ENCODE results near the gene VSIG10L2. TPM values are rescaled to one million over a fixed set of nuclear protein-coding genes. Genes with fewer than 3 reads are reported as not detected.

VSIG10L2 gene
- total RNA-seq (2022; extraction: Qiagen RNA extraction; ENCODE audit: low read depth) = 0.01 TPM in 1 of 5 replicates, not detected in the others

DNA sequence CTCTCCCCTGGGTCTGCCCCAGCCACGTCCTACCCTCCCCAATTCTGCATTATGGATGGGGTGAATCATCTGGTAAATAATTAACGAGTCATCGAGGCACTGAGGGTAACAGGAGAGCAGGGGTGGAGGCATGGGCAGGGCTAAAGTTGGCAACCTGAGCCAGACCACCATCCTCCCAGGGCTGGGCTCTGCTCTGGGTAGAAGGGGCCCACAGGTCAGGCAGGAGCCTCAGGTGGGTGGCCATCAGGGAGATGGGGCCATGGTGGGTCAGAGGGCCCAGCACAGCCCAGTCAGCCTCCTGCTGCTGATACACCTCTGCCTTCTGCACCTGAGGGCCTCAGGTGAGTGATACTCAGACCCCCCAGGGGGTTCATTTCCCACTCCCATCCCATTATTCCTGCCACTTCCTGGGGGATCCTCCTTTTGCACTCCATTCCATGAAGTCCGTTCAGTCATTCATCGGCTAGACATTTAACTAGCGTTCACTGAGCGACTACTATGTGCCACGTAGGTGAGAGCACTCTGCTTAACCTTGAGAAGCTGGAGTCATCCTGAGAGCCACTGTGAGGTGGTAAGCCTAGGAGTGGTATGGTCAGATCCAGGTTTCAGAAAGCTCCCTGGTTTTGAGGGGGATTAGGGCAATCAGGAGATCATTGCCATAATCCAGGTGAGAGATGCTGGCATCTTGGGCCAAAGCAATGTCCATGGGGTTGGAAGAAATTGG lies at the start of gene VSIG10L2:
TSS of gene VSIG10L2 (plus strand) at position 248 of the 724 bp plus-strand sequence. CDS start at position 260, 12 bp downstream.

DNA sequence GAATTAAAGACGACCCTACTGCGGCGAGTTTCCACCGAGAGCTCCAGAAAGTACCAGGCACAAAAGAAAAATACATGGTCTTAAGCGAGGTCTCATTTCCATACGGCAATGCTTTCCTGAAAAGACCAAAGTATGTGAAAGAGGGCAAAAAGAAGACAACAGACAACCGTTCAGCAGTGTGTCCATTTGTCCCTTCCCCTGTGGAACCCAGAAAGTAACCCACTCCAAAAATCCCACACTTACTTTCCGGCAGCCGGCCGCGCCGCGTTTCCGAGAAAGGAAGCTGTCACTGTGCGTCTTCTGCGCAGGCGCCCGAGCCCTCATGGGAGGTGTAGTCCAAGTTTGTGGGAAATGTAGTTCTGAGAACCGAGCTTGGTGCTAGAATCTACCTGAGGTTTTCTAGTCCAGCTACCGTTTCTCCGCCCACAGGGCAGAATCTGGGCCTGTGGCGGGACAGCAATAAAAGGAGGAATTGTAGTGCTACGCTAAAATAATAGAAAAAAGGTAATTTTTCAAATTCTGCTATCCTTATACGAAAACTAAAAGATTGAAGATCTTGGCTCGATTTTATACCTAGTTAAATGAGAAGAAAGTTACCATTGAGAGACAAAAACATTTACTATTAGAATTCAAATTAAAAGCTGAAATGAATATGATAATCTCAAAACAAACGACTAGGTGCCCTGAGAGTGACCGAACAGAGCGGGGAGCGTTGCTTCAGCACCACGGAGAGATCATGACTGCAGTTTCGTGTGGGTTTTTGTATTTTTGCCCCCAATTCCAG lies 42.7 kb upstream of the VSIG10L2 start, which contains the start of gene PUS3:
TSS of gene PUS3 (minus strand) at position 280 of the 784 bp plus-strand sequence. CDS start 6,922 bp downstream, outside the sequence.

DNA sequence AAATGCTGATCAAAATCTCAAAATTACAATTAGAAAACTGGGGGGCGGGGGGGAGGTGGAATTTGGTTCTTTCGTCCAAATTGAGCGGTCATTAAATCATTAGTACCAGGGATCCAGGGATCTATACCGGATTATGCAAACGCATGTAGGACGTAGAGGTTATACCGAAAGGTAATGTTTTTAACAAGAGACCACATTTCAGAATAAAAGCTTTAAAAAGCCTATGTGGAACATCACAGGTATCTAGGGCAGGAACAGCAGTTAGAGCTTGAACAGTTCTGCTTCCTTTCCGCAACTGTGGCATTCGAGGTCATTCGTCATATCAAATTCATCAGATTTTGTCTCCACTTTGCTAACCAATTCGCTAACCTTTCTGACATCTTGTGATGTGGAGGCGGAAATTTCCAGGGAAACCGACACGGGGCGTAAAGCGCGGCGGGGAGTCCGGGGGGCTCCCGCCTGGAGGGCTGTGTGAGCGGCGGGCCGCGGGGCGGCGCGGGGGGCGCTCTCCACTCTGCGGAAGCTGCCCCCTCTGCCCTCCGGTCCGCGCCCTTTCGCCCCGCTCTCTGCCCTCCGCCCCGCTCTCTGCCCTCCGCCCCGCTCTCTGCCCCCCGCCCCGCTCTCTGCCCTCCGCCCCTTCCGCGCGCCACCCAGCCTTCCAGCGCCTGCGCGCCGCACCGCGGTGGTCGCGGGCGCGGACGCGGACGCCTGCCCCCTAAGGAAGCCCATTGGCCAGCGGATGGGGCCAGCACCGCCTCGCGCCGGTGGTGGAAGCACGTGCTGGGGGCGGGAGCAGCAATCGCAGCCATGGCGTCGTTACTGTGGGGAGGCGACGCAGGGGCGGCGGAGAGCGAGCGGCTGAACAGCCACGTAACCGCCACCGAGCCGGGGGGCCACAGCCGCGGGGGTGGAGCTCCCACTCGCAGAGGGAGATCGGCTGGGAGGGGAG lies 41.9 kb upstream of the VSIG10L2 start, which contains the start of gene DDX25:
TSS of gene DDX25 (plus strand) at position 798 of the 949 bp plus-strand sequence. CDS start at position 808, 10 bp downstream.

Other genes with a start within 250 kb of the VSIG10L2 start
- not detected in 5 replicates for gene PATE1, start 199.8 kb upstream of the VSIG10L2 start, total RNA-seq (2022; extraction: Qiagen RNA extraction; ENCODE audit: low read depth)
- not detected in 5 replicates for gene PATE2, start 167.2 kb upstream of the VSIG10L2 start, total RNA-seq (2022; extraction: Qiagen RNA extraction; ENCODE audit: low read depth)
- gene PATE3, start 157.9 kb upstream of the VSIG10L2 start, total RNA-seq (2022; extraction: Qiagen RNA extraction; ENCODE audit: low read depth) = not detected in 5 replicates
- gene PATE4, start 112.7 kb upstream of the VSIG10L2 start, total RNA-seq (2022; extraction: Qiagen RNA extraction; ENCODE audit: low read depth) = not detected in 5 replicates
- 14.7 to 17.8 TPM (median 17.5 TPM) in 5 replicates for gene HYLS1, start 58.4 kb upstream of the VSIG10L2 start, total RNA-seq (2022; extraction: Qiagen RNA extraction; ENCODE audit: low read depth)
- 6.9 to 9.7 TPM (median 7.9 TPM) in 5 replicates for gene PUS3, start 42.8 kb upstream of the VSIG10L2 start, total RNA-seq (2022; extraction: Qiagen RNA extraction; ENCODE audit: low read depth)
- gene DDX25, start 41.5 kb upstream of the VSIG10L2 start, total RNA-seq (2022; extraction: Qiagen RNA extraction; ENCODE audit: low read depth) = 0.04 to 0.32 TPM (median 0.06 TPM) in 3 of 5 replicates, not detected in the others
- gene CDON, start 116.8 kb downstream of the VSIG10L2 start, total RNA-seq (2022; extraction: Qiagen RNA extraction; ENCODE audit: low read depth) = 2.0 to 4.1 TPM (median 3.4 TPM) in 5 replicates

Data from A549 treated with DMSO at 1 μM for 4 hours (cell line).